ENCODE results near the gene BTBD6. TPM values are rescaled to one million over a fixed set of nuclear protein-coding genes. Genes with fewer than 3 reads are reported as not detected.

BTBD6 gene
- total and polyA plus RNA-seq, 9 donors, result 16.6 to 40.1 (median 34.4) TPM

DNA sequence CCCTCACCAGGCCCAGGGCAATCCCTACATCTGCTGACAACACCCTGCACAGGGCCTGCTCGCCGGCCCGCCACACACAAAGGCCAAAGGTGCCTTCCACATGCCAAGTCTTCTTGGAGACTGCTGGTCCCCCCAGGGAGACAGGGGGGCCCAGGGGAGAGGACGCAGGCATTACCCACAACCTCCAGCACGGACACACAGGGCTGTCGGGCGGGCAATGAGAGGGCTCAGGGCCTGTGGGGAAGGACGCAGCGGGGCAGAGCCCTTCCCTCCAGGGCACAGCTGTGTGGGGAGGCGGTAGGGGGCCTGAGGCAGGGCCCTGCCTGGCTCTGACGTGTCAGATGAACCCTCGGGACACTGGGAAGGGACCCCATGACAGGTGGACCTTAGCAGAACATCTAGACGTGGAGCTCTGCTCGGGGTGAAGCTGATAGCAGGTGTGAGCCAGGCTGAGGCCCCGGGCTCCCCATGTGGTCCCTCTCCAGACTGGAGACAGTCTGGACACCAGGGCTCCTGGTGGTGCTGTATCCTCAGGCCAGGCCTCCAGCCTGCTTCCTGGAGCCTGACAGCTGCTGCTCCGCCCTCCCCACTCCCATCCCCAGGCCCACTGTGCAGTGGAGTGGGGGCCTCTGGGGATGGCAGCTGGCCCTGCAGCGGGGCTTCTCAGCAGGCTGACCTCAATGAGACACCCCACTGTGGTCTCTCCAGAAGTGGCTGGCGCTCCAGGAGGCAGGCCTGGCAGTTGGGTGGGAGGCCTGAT lies 35.6 kb upstream of the BTBD6 start:
- no peak for DNase-seq
- H3K27ac ChIP-seq, result no peak overlapping the region
- WGBS, 3 donors, result 87 to 93% (median 87%) methylated on average over 16 to 18 of the region's 18 CpGs
- intact Hi-C loops (cut with DNase I), result no loop called here
- no peaks in the 10 kb centered on the region for H3K9me3 ChIP-seq
- no peaks in the 10 kb centered on the region for H3K36me3 ChIP-seq
- H3K27me3 ChIP-seq, result no peaks in the 10 kb centered on the region
- no peak for TF ChIP-seq EP300 (IDR thresholded peaks at IDR 0.05)
- no peak for TF ChIP-seq POLR2A (IDR thresholded peaks at IDR 0.05)
- TF ChIP-seq, protein P1, sequence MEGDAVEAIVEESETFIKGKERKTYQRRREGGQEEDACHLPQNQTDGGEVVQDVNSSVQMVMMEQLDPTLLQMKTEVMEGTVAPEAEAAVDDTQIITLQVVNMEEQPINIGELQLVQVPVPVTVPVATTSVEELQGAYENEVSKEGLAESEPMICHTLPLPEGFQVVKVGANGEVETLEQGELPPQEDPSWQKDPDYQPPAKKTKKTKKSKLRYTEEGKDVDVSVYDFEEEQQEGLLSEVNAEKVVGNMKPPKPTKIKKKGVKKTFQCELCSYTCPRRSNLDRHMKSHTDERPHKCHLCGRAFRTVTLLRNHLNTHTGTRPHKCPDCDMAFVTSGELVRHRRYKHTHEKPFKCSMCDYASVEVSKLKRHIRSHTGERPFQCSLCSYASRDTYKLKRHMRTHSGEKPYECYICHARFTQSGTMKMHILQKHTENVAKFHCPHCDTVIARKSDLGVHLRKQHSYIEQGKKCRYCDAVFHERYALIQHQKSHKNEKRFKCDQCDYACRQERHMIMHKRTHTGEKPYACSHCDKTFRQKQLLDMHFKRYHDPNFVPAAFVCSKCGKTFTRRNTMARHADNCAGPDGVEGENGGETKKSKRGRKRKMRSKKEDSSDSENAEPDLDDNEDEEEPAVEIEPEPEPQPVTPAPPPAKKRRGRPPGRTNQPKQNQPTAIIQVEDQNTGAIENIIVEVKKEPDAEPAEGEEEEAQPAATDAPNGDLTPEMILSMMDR (IDR thresholded peaks at IDR 0.05), result no peak
- H3K4me1 ChIP-seq (ENCODE audit: insufficient read depth), result peaks cover 2% of the 10 kb centered on the region
- H3K4me3 ChIP-seq, result no peak overlapping the region

GRCh38 chr14:105213361-105213760 lies 35.0 kb upstream of the BTBD6 start:
- Histone ChIP-seq H3K4me1 (ENCODE audit: insufficient read depth) (peaks cover 2% of the 10 kb centered on the region), H3K27me3 (no peaks in the 10 kb centered on the region), H3K36me3 (no peaks in the 10 kb centered on the region), H3K27ac (no peak overlapping the region), H3K4me3 (no peak overlapping the region), H3K9me3 (no peaks in the 10 kb centered on the region)
- no peak for DNase-seq
- WGBS, 3 donors, result 90 to 92% (median 90%) methylated on average over 8 to 10 of the region's 10 CpGs
- no peak for TF ChIP-seq POLR2A (IDR thresholded peaks at IDR 0.05)
- TF ChIP-seq, protein P1 (IDR thresholded peaks at IDR 0.05), result no peak
- TF ChIP-seq EP300 (IDR thresholded peaks at IDR 0.05), result no peak
- intact Hi-C loops (cut with DNase I), result no loop called here

GRCh38 chr14:105214324-105214915 lies 33.9 kb upstream of the BTBD6 start:
- H3K9me3 ChIP-seq, result no peaks in the 10 kb centered on the region
- H3K36me3 ChIP-seq, result no peaks in the 10 kb centered on the region
- 85 to 88% (median 85%) methylated on average over 10 to 14 of the region's 14 CpGs for WGBS, 3 donors
- no peaks in the 10 kb centered on the region for H3K27me3 ChIP-seq
- intact Hi-C loops (cut with DNase I), result no loop called here
- DNase-seq, result no peak
- peaks cover 2% of the 10 kb centered on the region for H3K4me1 ChIP-seq (ENCODE audit: insufficient read depth)
- TF ChIP-seq EP300 (IDR thresholded peaks at IDR 0.05), result no peak
- TF ChIP-seq, protein P1 (IDR thresholded peaks at IDR 0.05), result no peak
- no peak for TF ChIP-seq POLR2A (IDR thresholded peaks at IDR 0.05)
- no peak overlapping the region for H3K4me3 ChIP-seq
- no peak overlapping the region for H3K27ac ChIP-seq

- intact Hi-C loops (cut with DNase I), result no loop called here
- H3K27me3 ChIP-seq, result no peaks in the 10 kb centered on the region
- TF ChIP-seq POLR2A (IDR thresholded peaks at IDR 0.05) (no peak), EP300 (IDR thresholded peaks at IDR 0.05) (no peak)
- TF ChIP-seq, protein P1 (IDR thresholded peaks at IDR 0.05), result no peak
- peaks cover 2% of the 10 kb centered on the region for H3K4me1 ChIP-seq (ENCODE audit: insufficient read depth)
- 90 to 96% (median 91%) methylated on average over 3 of the region's 3 CpGs for WGBS, 3 donors
- H3K27ac ChIP-seq, result no peak overlapping the region
- no peak for DNase-seq
- H3K36me3 ChIP-seq, result no peaks in the 10 kb centered on the region
- no peak overlapping the region for H3K4me3 ChIP-seq
- H3K9me3 ChIP-seq, result no peaks in the 10 kb centered on the region
These were observed 32.7 kb upstream of the BTBD6 start for GRCh38 chr14:105215602-105216001.

Data from ovary (tissue), 9 donors.